WERI-Rb-1 (cell line): Measurements from ENCODE around the gene C1GALT1.

Experiments used
- DNase-seq: peaks from one replicate; pipeline ENCODE4 v3.0.0-alpha.2; 2020
- H3K27ac ChIP-seq: fragments of 250-450 bp; sonication (Bioruptor Pico); 2 replicates; pipeline ENCODE4 v1.5.1; 2020; ENCODE audit warnings: mild to moderate bottlenecking, moderate library complexity
- H3K27me3 ChIP-seq: fragments of 250-450 bp; sonication (Bioruptor Pico); 2 replicates; pipeline ENCODE4 v1.5.1; 2021; ENCODE audit warnings: mild to moderate bottlenecking, low read depth, moderate library complexity; ENCODE audit not compliant: insufficient read depth, severe bottlenecking
- H3K36me3 ChIP-seq: fragments of 250-450 bp; sonication (Bioruptor Pico); 2 replicates; pipeline ENCODE4 v1.5.1; 2020; ENCODE audit warnings: mild to moderate bottlenecking, moderate library complexity
- H3K4me3 ChIP-seq: 2 replicates; pipeline ENCODE4 v1.5.1; 2011; ENCODE audit warnings: low read depth, mild to moderate bottlenecking, control low read depth, low read length
- H3K9me3 ChIP-seq: fragments of 250-450 bp; sonication (Bioruptor Pico); 2 replicates; pipeline ENCODE4 v1.5.1; 2021; ENCODE audit warnings: mild to moderate bottlenecking, moderate library complexity; ENCODE audit not compliant: severe bottlenecking
- CTCF ChIP-seq: IDR thresholded peaks from 2 replicates; pipeline ENCODE4 v1.5.1; 2011; ENCODE audit warnings: low read depth, mild to moderate bottlenecking, control low read depth, inconsistent platforms, low read length

The C1GALT1 gene

GRCh38 chr7:7271094-7271874, 88.9 kb downstream of the C1GALT1 start:
- TF ChIP-seq CTCF, result no peak
- Histone ChIP-seq H3K27ac (no peak overlapping the region), H3K4me3 (no peak overlapping the region), H3K36me3 (no peaks in the 10 kb centered on the region), H3K9me3 (peaks cover 2% of the 10 kb centered on the region), H3K27me3 (no peaks in the 10 kb centered on the region)
- DNase-seq, result no peak

GRCh38 chr7:7272294-7272693, 90.0 kb downstream of the C1GALT1 start:
- Histone ChIP-seq H3K27ac (no peak overlapping the region), H3K4me3 (no peak overlapping the region)

GRCh38 chr7:7274782-7275181, 92.4 kb downstream of the C1GALT1 start:
- H3K27ac ChIP-seq, result no peak overlapping the region
- no peaks in the 10 kb centered on the region for H3K36me3 ChIP-seq
- H3K9me3 ChIP-seq, result peaks cover 2% of the 10 kb centered on the region
- no peak for TF ChIP-seq CTCF
- no peak for DNase-seq
- H3K4me3 ChIP-seq, result no peak overlapping the region
- no peaks in the 10 kb centered on the region for H3K27me3 ChIP-seq

More at GRCh38 chr7:7272294-7272693, 90.0 kb downstream of the C1GALT1 start:
- H3K27me3 ChIP-seq, result no peaks in the 10 kb centered on the region
- peaks cover 2% of the 10 kb centered on the region for H3K9me3 ChIP-seq
- DNase-seq, result no peak
- H3K36me3 ChIP-seq, result no peaks in the 10 kb centered on the region
- no peak for TF ChIP-seq CTCF

GRCh38 chr7:7276161-7276560, 93.8 kb downstream of the C1GALT1 start:
- Histone ChIP-seq H3K4me3 (no peak overlapping the region), H3K27ac (no peak overlapping the region), H3K36me3 (no peaks in the 10 kb centered on the region), H3K27me3 (no peaks in the 10 kb centered on the region), H3K9me3 (peaks cover 8% of the 10 kb centered on the region)
- no peak for DNase-seq
- no peak for TF ChIP-seq CTCF

- H3K9me3 ChIP-seq, result peaks cover 6% of the 10 kb centered on the region
- no peak overlapping the region for H3K27ac ChIP-seq
- no peak for TF ChIP-seq CTCF
- DNase-seq, result no peak
- H3K4me3 ChIP-seq, result no peak overlapping the region
- no peaks in the 10 kb centered on the region for H3K27me3 ChIP-seq
- H3K36me3 ChIP-seq, result no peaks in the 10 kb centered on the region
Measured at GRCh38 chr7:7290429-7291122, 108.2 kb downstream of the C1GALT1 start.
